Activated B cell treated with CpG ODN at 0.5 μM for 24 hours (primary cell): ENCODE results near the gene AUTS2. TPM values are rescaled to one million over a fixed set of nuclear protein-coding genes. Genes with fewer than 3 reads are reported as not detected.

ENCODE experiments used
- ATAC-seq: fragments of 200-7000 bp; cut with Tn5 transposase; one replicate; pipeline ENCODE4 v1.10.0; 2021; ENCODE audit warnings: low read depth, mild to moderate bottlenecking, moderate library complexity
- CTCF ChIA-PET: fragments of 350-600 bp; sonication (Branson Sonifier 250); formaldehyde crosslinking; loops from one replicate; lab custom pipeline; 2021; ENCODE audit warnings: antibody characterized with exemption; lab: Charles Lee
- POLR2A ChIA-PET: fragments of 350-600 bp; sonication (Branson Sonifier 250); formaldehyde crosslinking; loops from one replicate; lab custom pipeline; 2021; ENCODE audit warnings: antibody characterized with exemption; lab: Charles Lee
- DNase-seq: peaks from one replicate; pipeline ENCODE4 v3.0.0; 2022
- H3K27ac Mint-ChIP-seq: one replicate; pipeline ENCODE4 v1.8.0; 2020; ENCODE audit warnings: mixed read lengths
- H3K27me3 Mint-ChIP-seq: one replicate; pipeline ENCODE4 v1.8.0; 2021; ENCODE audit warnings: mixed read lengths
- H3K36me3 Mint-ChIP-seq: one replicate; pipeline ENCODE4 v1.8.0; 2021; ENCODE audit warnings: low read depth, mixed read lengths
- H3K4me1 Mint-ChIP-seq: one replicate; pipeline ENCODE4 v1.8.0; 2021; ENCODE audit warnings: mixed read lengths
- H3K4me3 Mint-ChIP-seq: one replicate; pipeline ENCODE4 v1.8.0; 2020; ENCODE audit warnings: mild to moderate bottlenecking, mixed read lengths
- H3K9me3 Mint-ChIP-seq: one replicate; pipeline ENCODE4 v1.8.0; 2020; ENCODE audit warnings: mixed read lengths
- intact Hi-C: fragments of 100-400 bp; cut with micrococcal nuclease; formaldehyde crosslinking; loops from one replicate; pipeline ENCODE4 v1.15.1; 2024
- total RNA-seq: library from RNA; stranded (reverse); gene quantifications from 2 replicates; pipeline ENCODE4 v1.2.3, GENCODE V29; 2022
- TF ChIP-seq, protein P1 (sequence below): fragments of 200-600 bp; IDR thresholded peaks from one replicate; pipeline ENCODE4 v1.8.0; 2022; ENCODE audit warnings: antibody characterized with exemption, mild to moderate bottlenecking

Gene AUTS2
- total RNA-seq, 1 donor from 2014 or later: 15.9 TPM

DNA sequence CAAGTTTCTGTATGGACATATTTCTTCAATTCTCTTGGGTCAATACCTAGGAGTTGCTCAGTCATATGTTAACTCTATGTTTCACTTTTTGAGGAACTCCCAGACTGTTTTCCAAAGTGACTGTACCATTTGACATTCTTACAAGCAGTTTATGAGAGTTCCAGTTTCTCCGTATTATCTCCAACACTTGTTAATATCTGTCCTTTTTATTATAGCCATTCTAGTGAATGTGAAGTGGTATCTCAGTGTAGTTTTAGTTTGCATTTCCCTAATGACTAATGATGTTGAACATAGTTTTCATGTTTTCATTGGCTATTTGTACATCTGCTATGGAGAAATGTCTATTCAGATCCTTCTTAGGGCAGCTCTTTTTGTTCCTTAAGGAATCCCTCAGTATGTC is 1002.7 kb downstream of the AUTS2 start:
- ATAC-seq (no peak), DNase-seq (no peak)
- Mint-ChIP-seq H3K27ac (no peak overlapping the region), H3K4me1 (no peaks in the 10 kb centered on the region), H3K27me3 (no peaks in the 10 kb centered on the region), H3K9me3 (peaks cover 14% of the 10 kb centered on the region), H3K36me3 (peaks cover 38% of the 10 kb centered on the region), H3K4me3 (no peak overlapping the region)
- TF ChIP-seq, protein P1, sequence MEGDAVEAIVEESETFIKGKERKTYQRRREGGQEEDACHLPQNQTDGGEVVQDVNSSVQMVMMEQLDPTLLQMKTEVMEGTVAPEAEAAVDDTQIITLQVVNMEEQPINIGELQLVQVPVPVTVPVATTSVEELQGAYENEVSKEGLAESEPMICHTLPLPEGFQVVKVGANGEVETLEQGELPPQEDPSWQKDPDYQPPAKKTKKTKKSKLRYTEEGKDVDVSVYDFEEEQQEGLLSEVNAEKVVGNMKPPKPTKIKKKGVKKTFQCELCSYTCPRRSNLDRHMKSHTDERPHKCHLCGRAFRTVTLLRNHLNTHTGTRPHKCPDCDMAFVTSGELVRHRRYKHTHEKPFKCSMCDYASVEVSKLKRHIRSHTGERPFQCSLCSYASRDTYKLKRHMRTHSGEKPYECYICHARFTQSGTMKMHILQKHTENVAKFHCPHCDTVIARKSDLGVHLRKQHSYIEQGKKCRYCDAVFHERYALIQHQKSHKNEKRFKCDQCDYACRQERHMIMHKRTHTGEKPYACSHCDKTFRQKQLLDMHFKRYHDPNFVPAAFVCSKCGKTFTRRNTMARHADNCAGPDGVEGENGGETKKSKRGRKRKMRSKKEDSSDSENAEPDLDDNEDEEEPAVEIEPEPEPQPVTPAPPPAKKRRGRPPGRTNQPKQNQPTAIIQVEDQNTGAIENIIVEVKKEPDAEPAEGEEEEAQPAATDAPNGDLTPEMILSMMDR: no peak
- POLR2A ChIA-PET: no interaction called here
- CTCF ChIA-PET: no interaction called here
- intact Hi-C loops: no loop called here

DNA sequence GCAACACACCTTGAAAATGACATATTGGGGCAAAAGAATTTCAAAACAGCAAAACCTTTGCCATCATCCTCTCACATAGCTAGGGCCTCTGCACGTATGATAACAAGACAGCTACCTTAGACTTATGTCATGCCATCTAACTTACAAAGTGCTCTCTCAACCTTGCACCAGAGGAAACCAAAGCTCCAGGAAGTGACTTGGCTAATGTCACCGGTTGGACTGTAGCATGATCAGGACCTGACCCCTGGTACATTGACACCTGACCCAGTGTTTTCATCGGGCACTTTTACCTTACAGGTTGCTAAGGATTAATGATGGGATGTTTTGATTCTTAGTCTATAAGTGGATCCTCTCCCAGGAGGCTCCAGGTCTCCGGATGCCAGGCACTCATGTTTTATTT is 1003.8 kb downstream of the AUTS2 start:
- ATAC-seq (no peak), DNase-seq (no peak)
- Mint-ChIP-seq H3K4me1 (no peaks in the 10 kb centered on the region), H3K36me3 (peaks cover 38% of the 10 kb centered on the region), H3K27me3 (no peaks in the 10 kb centered on the region), H3K27ac (no peak overlapping the region), H3K4me3 (no peak overlapping the region), H3K9me3 (peaks cover 14% of the 10 kb centered on the region)
- intact Hi-C loops: no loop called here
- ChIA-PET POLR2A (no interaction called here), CTCF (no interaction called here)
- TF ChIP-seq, protein P1: no peak

DNA sequence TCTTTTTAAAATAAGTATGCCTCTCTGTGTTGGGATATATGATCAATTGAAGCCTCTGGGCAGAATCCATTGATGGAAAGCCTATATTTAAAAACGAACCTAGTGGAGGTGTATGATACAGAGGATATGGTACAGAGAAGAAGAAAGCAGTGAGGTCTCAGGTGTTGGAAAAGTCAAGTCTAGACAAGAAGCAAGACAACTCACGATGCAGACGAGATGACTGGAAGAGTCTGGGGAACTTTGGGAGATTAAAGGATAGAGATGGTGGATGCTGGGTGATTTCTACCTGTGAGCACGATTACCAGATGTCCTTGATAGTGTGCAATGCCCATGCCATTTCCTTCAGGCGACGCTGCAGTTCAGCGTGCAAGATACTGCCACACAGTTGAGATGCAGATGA is 1009.0 kb downstream of the AUTS2 start:
- intact Hi-C loops: no loop called here
- ChIA-PET CTCF (no interaction called here), POLR2A (no interaction called here)
- TF ChIP-seq, protein P1: no peak
- Mint-ChIP-seq H3K27ac (no peak overlapping the region), H3K4me3 (no peak overlapping the region), H3K27me3 (no peaks in the 10 kb centered on the region), H3K36me3 (peaks cover 25% of the 10 kb centered on the region), H3K4me1 (no peaks in the 10 kb centered on the region), H3K9me3 (peaks cover 6% of the 10 kb centered on the region)
- ATAC-seq: no peak
- DNase-seq: no peak

DNA sequence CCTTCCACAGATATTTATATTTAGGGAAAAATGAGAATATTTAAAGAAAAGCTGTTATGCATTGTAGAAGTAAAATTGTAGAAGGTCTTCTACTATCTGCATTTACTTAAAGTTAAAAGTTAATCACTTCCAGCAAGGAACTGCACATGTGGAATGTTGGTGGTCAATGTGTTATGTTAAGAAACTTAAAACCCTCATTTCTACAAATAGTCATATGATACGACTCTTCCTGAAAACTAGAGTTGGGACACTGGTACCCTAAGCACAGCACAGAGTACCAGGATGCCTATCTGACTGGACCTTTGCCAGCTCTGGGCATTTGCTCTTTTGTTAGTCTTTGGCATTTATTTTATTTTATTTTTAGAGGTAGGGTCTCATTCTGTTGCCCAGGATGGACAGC is 1009.5 kb downstream of the AUTS2 start:
- Mint-ChIP-seq H3K27me3 (no peaks in the 10 kb centered on the region), H3K4me3 (no peak overlapping the region), H3K27ac (no peak overlapping the region), H3K36me3 (peaks cover 21% of the 10 kb centered on the region), H3K9me3 (peaks cover 6% of the 10 kb centered on the region), H3K4me1 (no peaks in the 10 kb centered on the region)
- TF ChIP-seq, protein P1: no peak
- CTCF ChIA-PET: no interaction called here
- no peak for DNase-seq
- POLR2A ChIA-PET: no interaction called here
- intact Hi-C loops: no loop called here
- ATAC-seq: no peak

DNA sequence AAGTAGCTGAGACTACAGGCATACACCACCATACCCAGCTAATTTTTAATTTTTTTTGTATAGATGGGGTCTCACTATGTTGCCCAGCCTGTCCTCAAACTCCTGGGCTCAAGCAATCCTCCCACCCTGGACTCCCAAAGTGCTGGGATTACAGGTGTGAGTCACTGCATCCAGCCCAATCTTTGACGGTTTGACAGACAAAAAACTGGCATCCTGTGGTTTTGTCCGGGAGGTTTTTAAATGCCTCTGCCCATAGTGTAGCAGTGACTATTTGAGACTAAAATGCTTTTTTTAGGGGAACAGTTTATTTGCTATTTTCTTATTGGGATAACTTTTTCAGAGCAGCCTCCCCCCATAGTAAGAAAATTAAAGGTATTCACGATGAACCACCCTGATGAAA is 1010.0 kb downstream of the AUTS2 start:
- CTCF ChIA-PET: no interaction called here
- ATAC-seq (no peak), DNase-seq (no peak)
- H3K4me1 Mint-ChIP-seq: peaks cover 1% of the 10 kb centered on the region
- H3K27me3 Mint-ChIP-seq: no peaks in the 10 kb centered on the region
- no peak overlapping the region for H3K27ac Mint-ChIP-seq
- H3K4me3 Mint-ChIP-seq: no peak overlapping the region
- peaks cover 6% of the 10 kb centered on the region for H3K9me3 Mint-ChIP-seq
- TF ChIP-seq, protein P1: no peak
- H3K36me3 Mint-ChIP-seq: peaks cover 16% of the 10 kb centered on the region
- intact Hi-C loops: no loop called here
- POLR2A ChIA-PET: no interaction called here
